GM10266 (cell line): Measurements from ENCODE around the gene KYNU.
A peak's percentile ranks its signal among the peaks of the same experiment; 100 is the strongest.
"Not testable (repeated sequence)": the region's sequence is repeated elsewhere in the genome, so short reads cannot be mapped to it uniquely, and the experiment has no call there.

Source experiments
- DNase-seq: peaks from one replicate; pipeline ENCODE4 v3.0.0; 2012; ENCODE audit errors: extremely low spot score
- CTCF ChIP-seq: IDR thresholded peaks from 2 replicates; pipeline ENCODE4 v1.5.1; 2012; ENCODE audit warnings: mild to moderate bottlenecking, low read depth; ENCODE audit not compliant: control insufficient read depth, insufficient read depth; ENCODE audit errors: missing control alignments

Gene KYNU

GRCh38 chr2:143015656-143016055 lies 138.2 kb downstream of the KYNU start:
- TF ChIP-seq CTCF = no peak
- no peak for DNase-seq

GRCh38 chr2:143026411-143027054 lies 149.1 kb downstream of the KYNU start:
- no peak for DNase-seq
- no peak for TF ChIP-seq CTCF

GRCh38 chr2:143029141-143029540 lies 151.7 kb downstream of the KYNU start:
- no peak for DNase-seq
- no peak for TF ChIP-seq CTCF

GRCh38 chr2:143030127-143030526 lies 152.7 kb downstream of the KYNU start:
- no peak for DNase-seq
- TF ChIP-seq CTCF = no peak

GRCh38 chr2:143034292-143035074 lies 157.0 kb downstream of the KYNU start:
- TF ChIP-seq CTCF = peak; percentile 80
- peak; percentile 59 for DNase-seq

- DNase-seq = no peak
- TF ChIP-seq CTCF = no peak
Measured at GRCh38 chr2:143051465-143051864, 174.0 kb downstream of the KYNU start.

GRCh38 chr2:143053437-143053836 lies 176.0 kb downstream of the KYNU start:
- DNase-seq = not testable (repeated sequence)

- no peak for DNase-seq
- TF ChIP-seq CTCF = no peak
Measured at GRCh38 chr2:143056550-143056949, 179.1 kb downstream of the KYNU start.
